H54 (cell line): Measurements from ENCODE around the gene TRUB2.
A peak's percentile ranks its signal among the peaks of the same experiment; 100 is the strongest.

Experiments
- DNase-seq: peaks from one replicate; pipeline ENCODE4 v3.0.0; 2011; ENCODE audit warnings: low spot score, mixed read lengths; ENCODE audit not compliant: insufficient read length
- FAIRE-seq: peaks from 3 replicates; lab custom pipeline; 2011; peaks lifted over from hg19 to GRCh38; lab: Jason Lieb, UNC
- POLR2A ChIP-seq: IDR thresholded peaks from 2 replicates; pipeline ENCODE4 v1.6.1; 2011; ENCODE audit warnings: low read depth, mild to moderate bottlenecking, low read length

The TRUB2 gene

GRCh38 chr9:128333451-128333869 lies 11.2 kb upstream of the TRUB2 start:
- no peak for TF ChIP-seq POLR2A
- FAIRE-seq (no peak), DNase-seq (no peak)

GRCh38 chr9:128325629-128326028 lies 3.4 kb upstream of the TRUB2 start:
- FAIRE-seq (no peak), DNase-seq (no peak)
- TF ChIP-seq POLR2A: no peak

GRCh38 chr9:128324401-128324800 lies 2.2 kb upstream of the TRUB2 start:
- FAIRE-seq (no peak), DNase-seq (no peak)
- TF ChIP-seq POLR2A: no peak

- FAIRE-seq (no peak), DNase-seq (no peak)
- TF ChIP-seq POLR2A: no peak
Observed at GRCh38 chr9:128323791-128324190, 1.5 kb upstream of the TRUB2 start.

- FAIRE-seq (no peak), DNase-seq (peak; percentile 61)
- TF ChIP-seq POLR2A: no peak
Observed at GRCh38 chr9:128323212-128323730, 1.0 kb upstream of the TRUB2 start.

DNA sequence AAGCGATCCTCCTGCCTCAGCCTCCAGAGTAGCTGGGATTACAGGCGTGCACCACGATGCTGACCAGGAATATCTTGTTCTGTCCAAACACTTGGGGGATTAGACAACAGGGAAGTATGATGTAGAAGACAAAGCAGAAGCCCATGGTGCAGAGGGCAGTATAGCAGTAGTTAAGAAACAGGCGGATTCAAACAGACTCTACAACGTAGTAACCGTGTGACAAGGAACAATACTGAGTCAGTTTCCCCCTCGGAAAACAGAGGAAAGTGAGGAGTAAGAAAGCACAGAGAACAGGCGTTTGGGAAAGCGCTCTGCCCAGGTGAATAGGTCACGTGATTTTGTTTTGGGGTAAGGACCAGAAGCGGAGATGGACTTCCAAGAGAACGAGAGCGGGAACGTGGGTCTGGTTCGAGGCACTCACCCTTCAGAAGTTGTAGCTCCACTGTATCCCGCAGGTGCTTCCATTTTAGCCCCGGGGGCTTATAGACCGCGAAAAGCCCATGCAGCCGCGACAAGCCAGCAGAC lies 306 bp downstream of the TRUB2 start:
- FAIRE-seq: no peak
- no peak for DNase-seq
- TF ChIP-seq POLR2A: no peak

DNA sequence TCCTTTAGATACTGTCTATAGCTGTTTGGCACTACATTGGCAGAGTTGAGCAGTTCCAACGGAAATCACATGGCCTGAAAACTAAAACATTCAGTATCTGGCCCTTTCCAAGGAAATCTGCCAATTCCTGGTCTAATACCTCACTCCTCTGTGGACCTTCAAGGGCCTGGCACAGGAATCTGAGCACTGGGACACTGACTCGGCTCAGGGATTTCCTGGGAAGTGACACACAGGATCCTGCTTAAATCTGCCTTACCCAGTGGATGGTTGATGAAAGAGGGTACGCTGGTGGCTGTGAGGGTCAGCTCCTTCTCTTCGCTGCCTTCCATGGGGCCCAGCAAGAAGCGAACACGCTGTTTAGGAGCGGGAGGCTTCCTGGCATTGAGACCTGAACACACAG lies 904 bp downstream of the TRUB2 start:
- FAIRE-seq (no peak), DNase-seq (no peak)
- TF ChIP-seq POLR2A: no peak

DNA sequence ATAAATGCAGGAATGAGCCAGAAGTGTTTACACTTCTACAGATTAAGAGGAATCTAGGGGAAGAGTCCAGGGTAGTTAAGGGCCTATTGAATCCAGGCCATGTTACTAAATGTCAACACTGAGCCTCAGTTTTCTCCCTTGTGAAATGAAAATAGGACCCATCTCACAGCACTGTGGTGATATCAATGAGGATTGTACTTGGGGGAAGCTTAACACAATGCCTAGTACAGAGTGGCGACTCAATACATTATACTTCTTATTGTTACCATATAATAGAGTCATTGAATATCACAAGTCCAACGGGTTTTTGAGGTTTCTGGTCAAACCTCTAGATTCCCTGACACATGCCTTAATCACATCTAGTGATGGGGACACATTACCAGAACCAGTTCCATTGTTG lies 4.6 kb downstream of the TRUB2 start:
- TF ChIP-seq POLR2A: no peak
- no peak for DNase-seq
- no peak for FAIRE-seq

- FAIRE-seq (no peak), DNase-seq (no peak)
Observed at GRCh38 chr9:128316421-128316820, 5.8 kb downstream of the TRUB2 start.

GRCh38 chr9:128314697-128315096 lies 7.5 kb downstream of the TRUB2 start:
- DNase-seq (no peak), FAIRE-seq (no peak)
- no peak for TF ChIP-seq POLR2A

More at GRCh38 chr9:128316421-128316820, 5.8 kb downstream of the TRUB2 start:
- no peak for TF ChIP-seq POLR2A

DNA sequence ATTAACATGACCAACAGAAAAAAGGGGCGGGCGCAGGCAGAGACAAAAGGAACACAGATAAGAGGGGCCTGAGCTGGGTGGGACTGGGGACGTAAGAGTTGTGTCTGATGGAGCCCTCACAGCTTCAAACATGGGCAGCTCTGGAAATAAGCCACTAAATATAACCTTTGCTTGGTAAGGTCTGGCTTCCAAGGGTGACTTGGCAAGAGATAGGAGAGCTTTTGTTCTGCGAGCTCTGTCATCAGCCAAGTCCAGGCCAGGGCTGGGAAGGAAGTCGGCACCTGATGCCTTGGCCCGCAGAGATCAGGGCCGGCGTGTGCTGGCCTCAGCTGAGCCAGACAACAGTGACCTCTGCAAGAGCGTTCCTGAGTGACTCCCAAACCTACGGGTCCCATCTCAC lies 11.8 kb downstream of the TRUB2 start:
- no peak for DNase-seq
- no peak for TF ChIP-seq POLR2A
- FAIRE-seq: no peak

- no peak for FAIRE-seq
- DNase-seq: no peak
- TF ChIP-seq POLR2A: no peak
Observed at GRCh38 chr9:128309551-128309950, 12.7 kb downstream of the TRUB2 start.

DNA sequence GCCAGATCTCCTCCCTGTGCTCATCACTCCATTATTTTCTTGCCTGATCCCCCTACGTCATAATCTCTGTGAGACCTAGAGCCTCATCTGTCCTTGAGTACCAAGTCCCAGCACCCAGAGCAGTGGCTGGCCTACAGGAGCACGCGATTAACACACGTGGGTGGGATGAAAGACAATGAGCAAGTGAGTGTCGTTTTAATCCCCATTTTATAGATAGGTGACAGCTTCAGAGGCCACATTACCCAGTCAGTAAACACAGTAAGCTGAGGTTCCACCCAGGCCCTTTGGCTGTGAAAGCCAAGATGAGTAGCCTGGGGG lies 17.3 kb downstream of the TRUB2 start:
- DNase-seq (no peak), FAIRE-seq (no peak)
- no peak for TF ChIP-seq POLR2A

DNA sequence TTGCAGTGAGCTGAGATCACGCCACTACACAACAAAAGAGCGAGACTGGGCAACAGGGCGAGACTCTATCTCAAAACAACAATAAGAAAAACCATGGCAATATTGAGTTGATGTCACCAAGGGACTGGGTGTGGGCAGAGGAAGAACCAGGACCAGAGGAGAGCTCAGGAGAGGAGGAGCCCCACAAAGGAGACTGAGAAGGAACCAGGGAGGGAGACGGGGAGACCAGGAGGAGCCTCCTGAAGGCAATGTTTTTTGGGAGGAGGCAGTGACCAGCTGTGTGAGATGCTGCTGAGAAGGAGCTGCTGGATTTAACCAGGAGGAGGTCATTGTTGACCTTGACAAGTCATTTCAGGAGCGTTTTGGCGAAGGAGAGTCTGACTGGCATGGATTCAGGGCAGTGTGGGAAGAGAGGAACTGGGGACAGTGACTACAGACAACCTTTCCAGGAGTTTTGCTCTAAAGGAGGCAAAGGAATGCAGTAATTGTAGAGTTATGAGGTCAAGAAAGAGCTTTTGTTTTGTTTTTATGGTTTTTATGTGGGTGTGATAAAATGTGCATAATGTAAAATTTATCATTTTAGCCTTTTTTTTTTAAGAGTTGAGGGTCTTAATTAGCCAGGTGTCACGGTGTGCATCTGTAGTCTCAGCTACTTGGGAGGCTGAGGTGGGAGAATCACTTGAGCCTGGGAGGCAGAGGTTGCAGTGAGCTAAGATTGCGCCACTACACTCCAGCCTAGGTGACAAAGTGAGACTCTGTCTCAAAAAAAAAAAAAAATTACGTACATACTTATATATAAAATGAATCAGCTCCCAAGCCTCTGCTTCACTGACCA lies 17.9 kb downstream of the TRUB2 start:
- DNase-seq (no peak), FAIRE-seq (no peak)
- TF ChIP-seq POLR2A: no peak
